AG04449 (cell line): ENCODE results near the gene AFG3L2.
A peak's percentile ranks its signal among the peaks of the same experiment; 100 is the strongest.

ENCODE experiments used
- CTCF ChIA-PET: fragments of 350-600 bp; formaldehyde crosslinking; extraction: SDS; loops from one replicate; lab custom pipeline; 2021; ENCODE audit warnings: antibody characterized with exemption; lab: Yijun Ruan, JAX
- POLR2A ChIA-PET: fragments of 400-600, 350-600 bp; formaldehyde crosslinking; extraction: SDS; loops from one replicate; lab custom pipeline; 2020; ENCODE audit warnings: antibody characterized with exemption, inconsistent platforms; lab: Yijun Ruan, JAX
- DNase-seq: peaks from one replicate; pipeline ENCODE4 v3.0.0-alpha.2; 2010; ENCODE audit warnings: low read depth, low spot score
- H3K4me3 ChIP-seq: 2 replicates; pipeline ENCODE4 v1.5.1; 2011; ENCODE audit warnings: low read depth, mild to moderate bottlenecking, control low read depth, low read length
- CTCF ChIP-seq: IDR thresholded peaks from one replicate; pipeline ENCODE4 v1.5.1; 2011; ENCODE audit warnings: mild to moderate bottlenecking, moderate library complexity, low read length, control low read depth, inconsistent platforms; ENCODE audit not compliant: insufficient read depth; ENCODE audit errors: missing control alignments

Gene AFG3L2

GRCh38 chr18:12342661-12343060, 34.4 kb downstream of the AFG3L2 start:
- TF ChIP-seq CTCF, result no peak
- ChIA-PET POLR2A (no interaction called here), CTCF (interaction anchor here (2.2 kb wide), 1 partner anchor 12 kb away, joined by 5 read pairs; no protein-coding TSS in a partner anchor)
- H3K4me3 ChIP-seq, result no peak overlapping the region
- DNase-seq, result no peak

GRCh38 chr18:12340945-12341660, 35.9 kb downstream of the AFG3L2 start:
- CTCF ChIA-PET, result interaction anchor here (2.2 to 3.3 kb wide), 2 partner anchors 11 to 13 kb away, joined by 5 to 17 read pairs; no protein-coding TSS in a partner anchor
- POLR2A ChIA-PET, result no interaction called here
- H3K4me3 ChIP-seq, result no peak overlapping the region
- no peak for DNase-seq
- no peak for TF ChIP-seq CTCF

- DNase-seq, result no peak
- TF ChIP-seq CTCF, result no peak
- no peak overlapping the region for H3K4me3 ChIP-seq
- POLR2A ChIA-PET, result interaction anchor here (0.6 kb wide), 1 partner anchor 29 kb away, joined by 3 read pairs; no protein-coding TSS in a partner anchor
- CTCF ChIA-PET, result interaction anchor here (0.6 to 3.3 kb wide), 3 partner anchors 10 to 836 kb away, joined by 3 to 17 read pairs (median 4); no protein-coding TSS in a partner anchor
Measured at GRCh38 chr18:12338382-12338781, 38.6 kb downstream of the AFG3L2 start.

- CTCF ChIA-PET, result interaction anchor here (1.3 to 2.7 kb wide), 2 partner anchors 9 to 322 kb away, joined by 5 to 6 read pairs; no protein-coding TSS in a partner anchor
- TF ChIP-seq CTCF, result no peak
- H3K4me3 ChIP-seq, result no peak overlapping the region
- POLR2A ChIA-PET, result interaction anchor here (0.8 kb wide), 1 partner anchor 15 kb away, joined by 3 read pairs; no protein-coding TSS in a partner anchor
- peak; percentile 10 for DNase-seq
Measured at GRCh38 chr18:12336887-12337286, 40.1 kb downstream of the AFG3L2 start.

GRCh38 chr18:12336171-12336613, 40.8 kb downstream of the AFG3L2 start:
- no peak overlapping the region for H3K4me3 ChIP-seq
- DNase-seq, result no peak
- no peak for TF ChIP-seq CTCF
- CTCF ChIA-PET, result interaction anchor here (0.9 to 2.7 kb wide), 4 partner anchors 8 to 323 kb away, joined by 3 to 6 read pairs (median 5); no protein-coding TSS in a partner anchor
- POLR2A ChIA-PET, result no interaction called here

- no peak for TF ChIP-seq CTCF
- DNase-seq, result no peak
- POLR2A ChIA-PET, result no interaction called here
- no peak overlapping the region for H3K4me3 ChIP-seq
- CTCF ChIA-PET, result interaction anchor here (0.9 to 2.7 kb wide), 4 partner anchors 8 to 324 kb away, joined by 3 to 6 read pairs (median 4); no protein-coding TSS in a partner anchor
Measured at GRCh38 chr18:12335503-12335902, 41.5 kb downstream of the AFG3L2 start.
